IPS-11a (cell line): ENCODE data around the gene ARHGEF39.
A peak's percentile ranks its signal among the peaks of the same experiment; 100 is the strongest.

Source experiments
- H3K4me3 ChIP-seq: one replicate; pipeline ENCODE4 v1.5.1; 2013; ENCODE audit warnings: low read depth, low read length, control low read depth

ARHGEF39 gene

GRCh38 chr9:35679091-35679490 is 14.1 kb upstream of the ARHGEF39 start:
- H3K4me3 ChIP-seq = no peak overlapping the region

- H3K4me3 ChIP-seq = peak overlapping the region; percentile 61
Measured at GRCh38 chr9:35675732-35676392, 10.9 kb upstream of the ARHGEF39 start.

GRCh38 chr9:35675204-35675603 is 10.2 kb upstream of the ARHGEF39 start:
- H3K4me3 ChIP-seq = peak overlapping the region; percentile 61

GRCh38 chr9:35674025-35674361 is 9.0 kb upstream of the ARHGEF39 start:
- no peak overlapping the region for H3K4me3 ChIP-seq

DNA sequence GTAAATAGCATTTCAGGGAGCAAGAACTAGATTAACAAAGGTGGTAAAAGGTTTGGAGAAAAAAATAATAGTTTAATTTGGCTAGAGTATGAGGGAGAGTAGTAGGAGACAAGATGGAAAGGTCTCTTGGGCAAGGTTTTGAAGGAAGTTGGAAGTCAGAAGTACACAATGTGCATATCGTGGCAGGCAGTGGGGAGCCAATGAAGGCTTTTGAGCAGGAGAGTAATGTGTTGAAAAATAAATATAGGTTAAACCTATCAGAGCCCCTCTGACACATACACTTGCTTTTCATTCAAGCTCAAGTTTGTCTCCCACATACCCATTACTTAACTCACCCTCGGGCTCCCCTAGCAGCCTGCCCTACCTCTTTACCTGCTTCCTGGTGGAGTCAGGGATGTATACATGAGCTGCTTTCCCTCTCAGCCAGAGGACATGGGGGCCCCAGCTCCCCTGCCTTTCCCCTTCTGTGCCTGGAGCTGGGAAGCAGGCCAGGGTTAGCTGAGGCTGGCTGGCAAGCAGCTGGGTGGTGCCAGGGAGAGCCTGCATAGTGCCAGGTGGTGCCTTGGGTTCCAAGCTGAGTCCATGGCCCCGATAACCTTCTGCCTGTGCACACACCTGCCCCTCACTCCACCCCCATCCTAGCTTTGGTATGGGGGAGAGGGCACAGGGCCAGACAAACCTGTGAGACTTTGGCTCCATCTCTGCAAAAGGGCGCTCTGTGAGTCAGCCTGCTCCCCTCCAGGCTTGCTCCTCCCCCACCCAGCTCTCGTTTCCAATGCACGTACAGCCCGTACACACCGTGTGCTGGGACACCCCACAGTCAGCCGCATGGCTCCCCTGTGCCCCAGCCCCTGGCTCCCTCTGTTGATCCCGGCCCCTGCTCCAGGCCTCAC is 8.4 kb upstream of the ARHGEF39 start, which contains the start of gene CA9:
TSS of gene CA9 (plus strand) at position 797 of the 893 bp plus-strand sequence. CDS start at position 829, 32 bp downstream.
- no peak within 1 kb of the TSS for H3K4me3 ChIP-seq

DNA sequence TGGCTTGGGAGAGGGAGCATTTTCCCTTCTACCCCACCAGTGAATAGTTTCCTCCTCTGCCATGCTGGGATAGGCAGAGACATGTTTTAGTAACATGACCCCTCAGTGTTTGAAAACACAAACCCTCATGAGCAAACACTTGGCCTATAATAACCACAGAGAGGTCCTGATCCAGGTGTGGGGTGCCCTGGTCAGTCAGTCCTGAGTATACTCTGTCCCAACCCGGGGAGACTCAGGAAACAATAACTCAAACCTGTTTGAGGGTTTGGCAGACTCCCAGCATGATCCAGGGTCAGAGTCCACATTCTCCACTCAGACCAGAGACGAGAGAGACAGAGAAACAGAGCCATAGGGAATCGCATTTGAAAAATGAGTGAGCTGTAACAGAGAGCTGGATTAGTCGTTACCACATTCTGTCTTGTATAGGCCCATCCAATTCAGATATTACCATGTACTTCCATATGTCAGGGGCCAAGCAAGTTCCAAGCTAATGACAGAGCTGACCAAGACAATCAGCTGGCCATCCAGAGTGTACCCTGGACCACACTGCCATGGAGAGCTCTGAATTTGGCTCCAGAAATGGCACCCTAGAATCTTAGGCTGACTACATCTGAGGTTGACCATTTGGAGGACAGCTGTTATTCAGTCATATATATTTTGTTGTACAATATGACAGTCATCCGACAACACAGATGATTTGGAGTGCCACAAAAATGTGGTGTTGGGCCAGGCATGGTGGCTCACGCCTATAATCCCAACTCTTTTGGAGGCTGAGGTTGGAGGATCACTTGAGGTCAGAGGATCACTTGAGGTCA is 4.5 kb upstream of the ARHGEF39 start:
- H3K4me3 ChIP-seq = no peak overlapping the region

DNA sequence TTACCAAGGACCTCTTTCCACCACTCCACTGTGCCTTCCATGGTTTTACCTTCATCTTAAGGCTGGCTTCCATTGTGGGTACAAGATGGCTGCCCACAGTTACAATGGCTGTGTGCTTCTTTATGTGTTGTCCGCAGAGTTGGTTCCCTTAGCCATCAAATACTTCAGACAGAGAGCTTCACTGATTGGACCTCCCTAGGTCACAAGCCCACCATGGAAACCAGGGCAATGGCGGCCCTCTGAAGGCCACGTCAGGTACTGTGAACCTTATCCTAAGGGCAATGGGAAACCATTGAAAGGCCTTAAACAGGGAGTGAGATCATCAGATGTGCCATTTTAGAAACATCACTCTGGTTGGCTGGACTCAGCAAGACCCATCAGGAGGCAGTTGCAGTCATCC is 2.9 kb upstream of the ARHGEF39 start:
- no peak overlapping the region for H3K4me3 ChIP-seq

GRCh38 chr9:35666549-35666948 is 1.6 kb upstream of the ARHGEF39 start:
- no peak overlapping the region for H3K4me3 ChIP-seq

DNA sequence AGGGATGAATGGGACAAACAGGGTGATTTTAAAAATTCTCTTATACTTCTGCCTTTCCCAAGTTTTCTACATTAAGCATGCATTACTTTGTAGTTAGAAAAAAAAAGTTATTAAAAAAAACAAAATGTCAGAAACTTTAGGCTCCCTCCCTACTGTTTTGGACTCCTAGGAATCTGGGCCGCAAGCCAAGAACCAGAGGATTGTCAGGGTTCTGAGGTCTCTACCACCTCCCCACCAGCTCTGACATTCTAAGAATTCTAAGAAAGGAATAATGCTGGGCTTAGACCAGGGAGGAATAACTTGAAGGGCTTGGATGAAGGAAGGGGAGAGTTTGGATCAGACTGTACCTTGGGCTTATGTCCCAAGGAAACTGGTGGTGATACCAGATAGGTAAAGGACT is 1.1 kb upstream of the ARHGEF39 start:
- H3K4me3 ChIP-seq = no peak overlapping the region

GRCh38 chr9:35665471-35665818 is 450 bp upstream of the ARHGEF39 start:
- H3K4me3 ChIP-seq = no peak overlapping the region

DNA sequence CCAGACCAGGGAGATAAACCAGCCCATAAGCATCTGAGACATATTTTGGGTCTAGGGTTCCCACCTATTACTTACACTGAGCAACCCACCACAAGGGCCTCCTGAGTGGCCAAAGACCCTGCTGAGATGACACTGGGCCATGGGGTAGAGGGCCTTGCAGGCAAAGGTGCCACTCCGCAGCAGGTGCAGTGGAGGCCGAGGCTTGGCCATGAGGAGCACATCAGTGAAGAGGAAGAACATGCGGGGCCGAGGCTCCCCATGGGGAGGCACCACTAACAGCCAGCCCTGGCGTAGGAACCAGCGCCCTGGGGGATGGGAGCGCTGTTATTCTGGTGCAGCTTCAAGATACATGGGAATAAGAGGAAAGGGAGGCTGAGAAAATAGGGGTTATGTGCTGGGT is 2.6 kb downstream of the ARHGEF39 start:
- no peak overlapping the region for H3K4me3 ChIP-seq

DNA sequence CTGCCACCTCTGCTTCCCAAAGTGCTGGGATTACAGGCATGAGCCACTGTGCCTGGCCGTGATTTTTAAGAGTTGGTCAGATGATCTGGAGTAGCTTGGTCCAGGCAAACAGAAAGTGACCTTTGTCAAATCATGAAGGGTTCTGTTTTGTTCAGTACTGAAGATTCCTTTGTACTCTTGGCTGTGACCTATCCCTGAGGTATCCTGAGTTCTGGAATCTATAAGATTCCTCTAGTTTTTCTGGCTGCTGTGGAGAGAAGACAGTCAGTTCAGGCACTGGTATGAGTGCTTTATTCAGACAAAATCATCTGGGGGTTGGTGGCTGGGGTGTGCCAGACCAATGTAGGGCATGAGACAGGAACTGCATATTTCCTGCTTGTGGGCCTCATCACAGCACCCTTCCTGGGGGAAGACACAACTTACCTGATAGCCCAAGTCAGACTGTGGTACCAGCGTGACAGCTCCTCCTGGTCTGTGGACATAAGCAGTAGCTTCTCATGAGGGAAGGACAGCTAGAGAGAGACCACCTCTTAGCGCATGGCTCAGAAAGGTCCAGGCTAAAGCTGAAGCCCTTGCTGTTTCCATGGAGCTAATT is 3.1 kb downstream of the ARHGEF39 start:
- no peak overlapping the region for H3K4me3 ChIP-seq

GRCh38 chr9:35660966-35661415 is 4.0 kb downstream of the ARHGEF39 start:
- H3K4me3 ChIP-seq = no peak overlapping the region

DNA sequence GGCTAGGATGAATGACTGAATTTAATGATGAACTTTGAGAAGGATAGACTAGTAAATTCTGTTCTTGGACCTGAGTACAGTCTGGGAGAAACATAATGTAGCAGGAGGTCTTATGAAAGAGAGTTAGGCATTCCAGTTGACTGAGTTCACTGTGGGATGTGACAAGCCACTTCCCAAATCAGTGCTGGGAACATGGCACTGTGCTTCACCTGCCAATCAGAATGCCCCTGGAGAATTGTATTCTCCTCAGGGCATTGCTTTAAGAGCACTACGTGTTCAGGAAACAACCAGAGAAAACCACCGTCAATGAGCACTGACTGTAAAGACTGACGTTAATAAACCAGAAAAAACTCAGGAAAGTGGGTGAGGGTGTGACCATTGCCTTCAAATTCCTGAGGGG is 5.7 kb downstream of the ARHGEF39 start:
- peak overlapping the region; percentile 85 for H3K4me3 ChIP-seq

- peak overlapping the region; percentile 85 for H3K4me3 ChIP-seq
Measured at GRCh38 chr9:35658968-35659220, 6.1 kb downstream of the ARHGEF39 start.

- H3K4me3 ChIP-seq = peak within 1 kb of the TSS; percentile 85
Measured at GRCh38 chr9:35658137-35658967, 6.6 kb downstream of the ARHGEF39 start, which contains the start of gene CCDC107. Gene CCDC107 (plus strand): TSS chr9:35658292. CDS start chr9:35658380, 88 bp downstream.

- H3K4me3 ChIP-seq = peak within 1 kb of the TSS; percentile 85
Measured at GRCh38 chr9:35657546-35658136, 7.4 kb downstream of the ARHGEF39 start, which contains the start of gene RMRP. Gene RMRP (minus strand): TSS chr9:35658019.

GRCh38 chr9:35656831-35657545 is 8.0 kb downstream of the ARHGEF39 start:
- H3K4me3 ChIP-seq = peak overlapping the region; percentile 33

GRCh38 chr9:35656348-35656747 is 8.6 kb downstream of the ARHGEF39 start:
- no peak overlapping the region for H3K4me3 ChIP-seq
